ENCODE data around the gene ABCA4. TPM values are rescaled to one million over a fixed set of nuclear protein-coding genes. Genes with fewer than 3 reads are reported as not detected.
A peak's percentile ranks its signal among the peaks of the same experiment; 100 is the strongest.

The ABCA4 gene
- total RNA-seq, 4 donors from 2014 or later = 0.49 to 2.0 (median 1.0) TPM; not detected in 1

DNA sequence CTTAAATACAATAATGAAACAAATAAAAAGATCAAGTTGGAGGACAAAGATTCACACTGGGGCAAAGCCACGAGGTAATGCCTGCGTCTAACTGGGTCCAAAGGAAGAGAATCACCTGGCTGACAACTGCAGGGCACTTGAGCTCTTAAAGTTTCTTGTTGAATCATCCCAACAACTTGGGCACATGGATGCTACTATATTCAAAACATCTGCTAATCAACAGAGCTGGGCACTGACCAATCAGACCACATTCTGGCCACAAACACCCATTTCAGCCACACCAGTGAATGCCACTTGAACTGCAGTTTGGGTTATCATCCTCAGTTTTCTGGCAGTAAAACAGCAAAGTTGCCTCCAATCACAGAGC is 51.0 kb downstream of the ABCA4 start:
- H3K36me3 ChIP-seq = no peaks in the 10 kb centered on the region
- no peaks in the 10 kb centered on the region for H3K9me3 ChIP-seq
- no peaks in the 10 kb centered on the region for H3K4me1 ChIP-seq
- TF ChIP-seq, protein P1, sequence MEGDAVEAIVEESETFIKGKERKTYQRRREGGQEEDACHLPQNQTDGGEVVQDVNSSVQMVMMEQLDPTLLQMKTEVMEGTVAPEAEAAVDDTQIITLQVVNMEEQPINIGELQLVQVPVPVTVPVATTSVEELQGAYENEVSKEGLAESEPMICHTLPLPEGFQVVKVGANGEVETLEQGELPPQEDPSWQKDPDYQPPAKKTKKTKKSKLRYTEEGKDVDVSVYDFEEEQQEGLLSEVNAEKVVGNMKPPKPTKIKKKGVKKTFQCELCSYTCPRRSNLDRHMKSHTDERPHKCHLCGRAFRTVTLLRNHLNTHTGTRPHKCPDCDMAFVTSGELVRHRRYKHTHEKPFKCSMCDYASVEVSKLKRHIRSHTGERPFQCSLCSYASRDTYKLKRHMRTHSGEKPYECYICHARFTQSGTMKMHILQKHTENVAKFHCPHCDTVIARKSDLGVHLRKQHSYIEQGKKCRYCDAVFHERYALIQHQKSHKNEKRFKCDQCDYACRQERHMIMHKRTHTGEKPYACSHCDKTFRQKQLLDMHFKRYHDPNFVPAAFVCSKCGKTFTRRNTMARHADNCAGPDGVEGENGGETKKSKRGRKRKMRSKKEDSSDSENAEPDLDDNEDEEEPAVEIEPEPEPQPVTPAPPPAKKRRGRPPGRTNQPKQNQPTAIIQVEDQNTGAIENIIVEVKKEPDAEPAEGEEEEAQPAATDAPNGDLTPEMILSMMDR (IDR thresholded peaks at IDR 0.05) = no peak
- no peak for TF ChIP-seq POLR2A (IDR thresholded peaks at IDR 0.05)
- H3K27ac ChIP-seq = peak overlapping the region; percentile 41 to 64
- no peak for DNase-seq
- no peak overlapping the region for H3K4me3 ChIP-seq
- intact Hi-C loops (cut with DNase I; ENCODE audit: low total_unique reads) = loop anchor here (10.0 kb wide), 1 partner anchor 165 kb away; the partner anchor contains the start of gene ARHGAP29
- no peaks in the 10 kb centered on the region for H3K27me3 ChIP-seq

DNA sequence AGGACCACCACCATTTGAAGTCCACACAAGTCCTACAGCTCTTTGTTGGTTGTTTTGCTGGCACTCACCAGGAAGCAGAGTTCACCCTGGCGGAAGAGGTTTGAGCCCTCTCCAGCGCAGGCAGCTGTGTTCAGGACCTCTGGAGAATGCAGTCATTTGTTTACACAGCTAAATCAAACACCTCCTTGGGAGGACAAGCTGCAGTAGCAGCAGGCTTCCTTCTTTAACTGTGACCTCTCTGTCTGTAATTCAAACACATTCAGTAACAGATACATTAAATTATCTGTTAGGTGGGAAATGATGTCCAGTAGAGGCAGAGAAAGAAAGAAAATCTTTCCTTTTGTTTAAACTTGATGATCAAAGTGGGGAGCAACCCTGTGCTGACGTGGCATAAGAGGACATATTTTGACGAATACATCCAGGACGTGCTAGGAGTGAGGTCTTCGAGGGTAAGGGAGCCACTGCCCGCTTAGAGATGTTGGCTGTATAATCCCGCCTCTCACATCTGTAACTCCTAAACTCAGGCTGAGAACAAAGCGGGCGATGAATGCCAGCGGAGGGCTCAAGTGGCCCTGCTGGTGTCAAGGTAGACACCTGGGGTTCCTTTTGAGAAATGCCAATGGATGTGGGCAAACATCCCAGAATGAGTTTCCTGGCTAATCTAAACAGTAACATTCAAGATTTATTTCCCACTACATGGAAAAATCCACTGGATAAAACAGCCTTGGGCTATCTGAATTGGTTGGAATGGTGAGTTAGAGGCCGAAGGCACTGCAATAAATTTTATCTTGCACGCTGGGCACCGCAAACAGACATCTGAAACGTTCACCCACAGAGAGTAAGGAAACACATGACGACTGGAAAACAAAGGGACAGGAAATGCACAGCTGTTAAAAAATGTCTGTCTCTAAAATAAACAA is 51.7 kb downstream of the ABCA4 start:
- Histone ChIP-seq H3K9me3 (no peaks in the 10 kb centered on the region), H3K27me3 (no peaks in the 10 kb centered on the region), H3K36me3 (no peaks in the 10 kb centered on the region), H3K4me3 (no peak overlapping the region), H3K4me1 (no peaks in the 10 kb centered on the region), H3K27ac (peak overlapping the region; percentile 41 to 64)
- no peak for TF ChIP-seq POLR2A (IDR thresholded peaks at IDR 0.05)
- TF ChIP-seq, protein P1 (IDR thresholded peaks at IDR 0.05) = no peak
- intact Hi-C loops (cut with DNase I; ENCODE audit: low total_unique reads) = loop anchor here (10.0 kb wide), 1 partner anchor 166 kb away; the partner anchor contains the start of gene ARHGAP29
- DNase-seq = no peak

DNA sequence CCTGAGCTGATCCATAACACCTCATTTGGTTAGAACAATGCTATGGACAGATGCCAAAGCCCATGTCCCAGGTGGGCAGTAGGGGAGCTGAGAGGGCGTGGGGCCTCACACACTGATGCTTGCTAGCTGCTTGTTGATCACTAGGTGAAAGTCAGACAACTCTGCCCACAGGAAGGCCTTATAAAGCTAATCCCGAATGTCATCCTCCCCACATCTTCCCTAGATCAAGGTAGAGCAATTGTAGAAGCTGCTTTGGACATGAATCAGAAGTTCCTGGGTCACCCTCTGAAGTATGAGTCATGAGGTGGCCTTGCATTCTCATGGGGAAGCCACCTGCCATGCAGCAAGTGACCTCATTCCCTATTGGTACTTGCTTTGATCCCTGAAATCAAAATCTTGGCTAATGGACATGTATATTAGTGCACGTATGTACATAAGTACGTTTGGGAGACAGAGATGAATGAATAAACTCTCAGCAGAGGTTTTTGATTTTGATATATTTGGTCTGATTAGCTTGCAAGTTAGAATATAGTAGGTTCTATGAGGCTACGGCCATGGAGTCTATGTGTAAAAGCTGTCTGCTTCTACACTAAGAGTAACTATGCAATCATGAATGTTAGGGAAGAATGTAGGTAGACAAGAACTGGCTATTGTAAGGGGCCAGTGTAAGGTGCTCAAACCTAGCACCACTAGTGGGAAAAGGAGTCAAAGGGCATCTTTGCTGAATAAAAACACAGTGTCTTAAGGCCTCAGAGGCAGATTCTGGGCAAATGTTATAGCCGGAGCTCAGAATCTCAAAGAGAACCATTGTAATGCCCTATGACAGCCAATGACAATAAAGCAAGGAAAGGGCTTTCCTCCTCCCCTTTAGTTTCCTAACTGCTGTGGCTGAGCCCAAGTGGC is 52.6 kb downstream of the ABCA4 start:
- Histone ChIP-seq H3K27me3 (no peaks in the 10 kb centered on the region), H3K9me3 (no peaks in the 10 kb centered on the region), H3K27ac (peak overlapping the region; percentile 41 to 64), H3K4me1 (no peaks in the 10 kb centered on the region), H3K36me3 (no peaks in the 10 kb centered on the region), H3K4me3 (no peak overlapping the region)
- DNase-seq = no peak
- intact Hi-C loops (cut with DNase I; ENCODE audit: low total_unique reads) = loop anchor here (10.0 kb wide), 1 partner anchor 166 kb away; the partner anchor contains the start of gene ARHGAP29
- TF ChIP-seq POLR2A (IDR thresholded peaks at IDR 0.05) = no peak
- TF ChIP-seq, protein P1 (IDR thresholded peaks at IDR 0.05) = no peak

DNA sequence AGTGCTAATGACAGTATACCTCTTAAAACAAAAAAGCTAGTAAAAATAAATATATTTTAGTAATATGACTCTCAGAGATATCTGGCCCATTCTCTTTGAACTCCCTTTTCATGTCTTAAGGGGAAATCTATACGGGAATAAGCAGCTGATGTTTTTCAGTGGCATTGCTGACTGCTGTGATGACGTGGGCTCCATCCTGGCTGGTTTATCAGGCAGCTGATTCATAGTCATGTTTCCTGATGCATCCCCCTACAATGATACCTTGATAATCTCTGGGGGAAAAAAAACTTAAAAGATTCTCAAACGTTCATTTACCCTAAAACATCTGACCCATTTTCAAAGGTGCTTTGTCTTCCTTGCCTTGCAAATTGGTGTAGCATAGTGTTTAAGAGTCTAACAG is 53.8 kb downstream of the ABCA4 start:
- H3K27me3 ChIP-seq = no peaks in the 10 kb centered on the region
- H3K4me1 ChIP-seq = no peaks in the 10 kb centered on the region
- DNase-seq = no peak
- H3K4me3 ChIP-seq = no peak overlapping the region
- intact Hi-C loops (cut with DNase I; ENCODE audit: low total_unique reads) = loop anchor here (10.0 kb wide), 1 partner anchor 168 kb away; the partner anchor contains the start of gene ARHGAP29
- TF ChIP-seq POLR2A (IDR thresholded peaks at IDR 0.05) = no peak
- TF ChIP-seq, protein P1 (IDR thresholded peaks at IDR 0.05) = no peak
- H3K27ac ChIP-seq = peak overlapping the region in 1 of 2 donors; percentile 64
- no peaks in the 10 kb centered on the region for H3K36me3 ChIP-seq
- H3K9me3 ChIP-seq = no peaks in the 10 kb centered on the region
